ENCODE results near the gene PDE4B.

- TF ChIP-seq EZH2 (IDR thresholded peaks at IDR 0.05; ENCODE audit: borderline replicate concordance, low read length), result no peak
- no peak for TF ChIP-seq CTCF (conservative IDR thresholded peaks at IDR 0.05 in 1 of 2, IDR thresholded peaks at IDR 0.05 in 1 of 2; ENCODE audit: extremely low read depth in 1 of 2, insufficient read depth in 1 of 2, low read depth in 1 of 2, low read length in 2 of 2)
These were observed 104.0 kb downstream of the PDE4B start for GRCh38 chr1:65896721-65897120.
